ENCODE results near the gene MARCOL. TPM values are rescaled to one million over a fixed set of nuclear protein-coding genes. Genes with fewer than 3 reads are reported as not detected.

MARCOL gene
- total and polyA plus RNA-seq, 9 of the 15 experiments (the other 6 are each of a cell fraction or from before 2014, with no cell fraction given): not detected

DNA sequence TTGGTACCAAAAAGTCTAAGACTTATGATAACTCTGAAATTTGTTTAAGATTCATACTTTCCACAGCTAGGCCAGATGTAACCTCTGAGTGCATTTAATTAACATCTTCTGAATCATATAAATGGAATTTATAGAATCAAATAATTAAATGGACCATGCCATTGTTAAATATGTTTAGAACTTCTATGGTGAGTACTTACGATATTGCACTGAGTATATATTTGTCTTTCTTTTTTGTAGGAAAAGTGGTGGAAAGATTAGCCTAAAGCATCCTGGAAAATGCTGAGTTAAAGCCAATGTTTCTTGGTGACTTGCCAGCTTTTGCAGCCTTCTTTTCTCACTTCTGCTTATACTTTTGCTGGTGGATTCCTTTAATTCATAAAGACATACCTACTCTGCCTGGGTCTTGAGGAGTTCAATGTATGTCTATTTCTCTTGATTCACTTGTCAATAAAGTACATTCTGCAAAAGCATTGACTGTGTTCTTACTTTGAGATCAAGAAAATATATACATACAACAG, 23.6 kb upstream of the MARCOL start:
- Histone ChIP-seq H3K27ac (ENCODE audit: extremely low read depth, low read depth, low read length) (no peak overlapping the region), H3K4me2 (ENCODE audit: insufficient read depth, low read length) (no peak overlapping the region), H3K4me3 (no peak overlapping the region), H2AFZ (ENCODE audit: low read depth, low read length) (no peak overlapping the region), H3K27me3 (ENCODE audit: control insufficient read depth in 2 of 2, insufficient read depth in 2 of 2, low read length in 2 of 2) (no peaks in the 10 kb centered on the region), H3K9me1 (ENCODE audit: control insufficient read depth, insufficient read depth, low read length) (no peaks in the 10 kb centered on the region), H3K79me2 (ENCODE audit: control insufficient read depth, insufficient read depth, low read length) (no peaks in the 10 kb centered on the region), H3K9ac (ENCODE audit: insufficient read depth in 1 of 2, low read depth in 2 of 2, low read length in 2 of 2) (no peak overlapping the region), H3K9me3 (replicated peaks; ENCODE audit: control insufficient read depth, insufficient read depth, low read depth, low read length) (no peaks in the 10 kb centered on the region), H3K4me1 (replicated peaks in 1 of 2; ENCODE audit: control insufficient read depth in 2 of 2, insufficient read depth in 2 of 2, low read length in 2 of 2) (no peaks in the 10 kb centered on the region), H3K36me3 (ENCODE audit: control insufficient read depth, insufficient read depth, low read length) (no peaks in the 10 kb centered on the region), H4K20me1 (replicated peaks; ENCODE audit: control insufficient read depth, insufficient read depth, low read length) (no peaks in the 10 kb centered on the region)
- no TSS peak for BruUV-seq (replicated peaks)
- in situ Hi-C loops (cut with MboI): no loop called here
- 11% methylated on average over 1 of the region's 1 CpG for WGBS (ENCODE audit: insufficient coverage, low coverage, missing lambda C conversion rate)
- ChIA-PET CTCF (ENCODE audit: low intra/inter-chr PET ratio) (no interaction called here), POLR2A (no interaction called here)
- FAIRE-seq: no peak
- intact Hi-C loops (cut with micrococcal nuclease): no loop called here
- DNase-seq (ENCODE audit: extremely low read depth in 1 of 4, low spot score in 3 of 4): no peak
- ATAC-seq: no peak
- TF ChIP-seq, protein P1, sequence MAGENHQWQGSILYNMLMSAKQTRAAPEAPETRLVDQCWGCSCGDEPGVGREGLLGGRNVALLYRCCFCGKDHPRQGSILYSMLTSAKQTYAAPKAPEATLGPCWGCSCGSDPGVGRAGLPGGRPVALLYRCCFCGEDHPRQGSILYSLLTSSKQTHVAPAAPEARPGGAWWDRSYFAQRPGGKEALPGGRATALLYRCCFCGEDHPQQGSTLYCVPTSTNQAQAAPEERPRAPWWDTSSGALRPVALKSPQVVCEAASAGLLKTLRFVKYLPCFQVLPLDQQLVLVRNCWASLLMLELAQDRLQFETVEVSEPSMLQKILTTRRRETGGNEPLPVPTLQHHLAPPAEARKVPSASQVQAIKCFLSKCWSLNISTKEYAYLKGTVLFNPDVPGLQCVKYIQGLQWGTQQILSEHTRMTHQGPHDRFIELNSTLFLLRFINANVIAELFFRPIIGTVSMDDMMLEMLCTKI (IDR thresholded peaks at IDR 0.05; ENCODE audit: partially characterized antibody): no peak
- TF ChIP-seq, protein P2, sequence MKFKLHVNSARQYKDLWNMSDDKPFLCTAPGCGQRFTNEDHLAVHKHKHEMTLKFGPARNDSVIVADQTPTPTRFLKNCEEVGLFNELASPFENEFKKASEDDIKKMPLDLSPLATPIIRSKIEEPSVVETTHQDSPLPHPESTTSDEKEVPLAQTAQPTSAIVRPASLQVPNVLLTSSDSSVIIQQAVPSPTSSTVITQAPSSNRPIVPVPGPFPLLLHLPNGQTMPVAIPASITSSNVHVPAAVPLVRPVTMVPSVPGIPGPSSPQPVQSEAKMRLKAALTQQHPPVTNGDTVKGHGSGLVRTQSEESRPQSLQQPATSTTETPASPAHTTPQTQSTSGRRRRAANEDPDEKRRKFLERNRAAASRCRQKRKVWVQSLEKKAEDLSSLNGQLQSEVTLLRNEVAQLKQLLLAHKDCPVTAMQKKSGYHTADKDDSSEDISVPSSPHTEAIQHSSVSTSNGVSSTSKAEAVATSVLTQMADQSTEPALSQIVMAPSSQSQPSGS (CRISPR knock-in tag; IDR thresholded peaks at IDR 0.05): no peak
- no peak for TF ChIP-seq BRD9 (IDR thresholded peaks at IDR 0.05; ENCODE audit: low read depth, partially characterized antibody)
- no peak for TF ChIP-seq TGIF2 (CRISPR knock-in tag; IDR thresholded peaks at IDR 0.05)
- TF ChIP-seq ZFP1 (CRISPR knock-in tag; IDR thresholded peaks at IDR 0.05): no peak
- TF ChIP-seq KDM2B (CRISPR knock-in tag; IDR thresholded peaks at IDR 0.05): no peak
- TF ChIP-seq RBM39 (optimal IDR thresholded peaks at IDR 0.05; ENCODE audit: low read depth, low read length): no peak
- no peak for TF ChIP-seq SNRNP70 (optimal IDR thresholded peaks at IDR 0.05; ENCODE audit: low read depth, low read length)
- no peak for TF ChIP-seq CEBPB (tag; IDR thresholded peaks at IDR 0.05)
- TF ChIP-seq ZNF780A (CRISPR knock-in tag; IDR thresholded peaks at IDR 0.05): no peak
- no peak for TF ChIP-seq MED1 (CRISPR knock-in tag; IDR thresholded peaks at IDR 0.05; ENCODE audit: borderline replicate concordance)
- no peak for TF ChIP-seq MYBL2 (IDR thresholded peaks at IDR 0.05; ENCODE audit: low read depth)
- TF ChIP-seq MYBL2 (CRISPR knock-in tag; IDR thresholded peaks at IDR 0.05; ENCODE audit: borderline replicate concordance): no peak
- TF ChIP-seq ZBED1 (IDR thresholded peaks at IDR 0.05): no peak
- no peak for TF ChIP-seq SAFB2 (IDR thresholded peaks at IDR 0.05; ENCODE audit: borderline replicate concordance, low read depth, low read length, severe bottlenecking)
